ENCODE data around the gene TMEM19. TPM values are rescaled to one million over a fixed set of nuclear protein-coding genes. Genes with fewer than 3 reads are reported as not detected.

TMEM19 gene
- total RNA-seq, 1 experiment from 2014 or later: 17.3 TPM

DNA sequence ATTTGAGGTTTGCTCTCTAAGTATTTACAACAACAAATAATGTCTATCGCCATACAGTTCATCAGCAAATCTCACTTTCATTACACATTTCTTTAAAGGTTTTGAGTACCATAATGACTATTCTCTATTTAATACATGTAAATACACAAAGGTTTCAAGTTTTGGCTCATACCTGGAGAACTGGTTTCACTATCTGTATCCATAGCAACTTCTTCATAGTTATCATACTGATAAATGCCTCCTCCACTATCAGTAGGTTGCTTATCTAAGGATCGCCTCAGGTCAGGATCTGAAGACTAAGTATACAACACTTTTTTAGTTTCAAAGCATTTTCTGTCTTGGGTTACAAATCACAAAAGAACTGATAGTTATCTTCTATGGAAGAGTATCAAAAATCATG lies 43.6 kb upstream of the TMEM19 start:
- H3K23ac ChIP-seq (ENCODE audit: insufficient read length, low read depth, low read length): no peak overlapping the region
- H3K79me2 ChIP-seq (ENCODE audit: insufficient read depth, low read length): no peaks in the 10 kb centered on the region
- no peak overlapping the region for H3T11ph ChIP-seq (ENCODE audit: low read length)
- no peak overlapping the region for H2BK15ac ChIP-seq (ENCODE audit: low read depth, low read length)
- no peak overlapping the region for H2BK120ac ChIP-seq (ENCODE audit: low read depth, low read length, poor library complexity, severe bottlenecking)
- no peak overlapping the region for H3K4me2 ChIP-seq (ENCODE audit: insufficient read depth, insufficient read length, low read length)
- H2AK5ac ChIP-seq (ENCODE audit: insufficient read length, low read length): no peak overlapping the region
- no CpG with 5 or more reads among the region's 2 CpGs for WGBS (ENCODE audit: extremely low coverage, insufficient read length, low lambda C conversion rate)
- H4K91ac ChIP-seq (ENCODE audit: insufficient read length, low read depth, low read length): no peak overlapping the region
- TF ChIP-seq, protein P1, sequence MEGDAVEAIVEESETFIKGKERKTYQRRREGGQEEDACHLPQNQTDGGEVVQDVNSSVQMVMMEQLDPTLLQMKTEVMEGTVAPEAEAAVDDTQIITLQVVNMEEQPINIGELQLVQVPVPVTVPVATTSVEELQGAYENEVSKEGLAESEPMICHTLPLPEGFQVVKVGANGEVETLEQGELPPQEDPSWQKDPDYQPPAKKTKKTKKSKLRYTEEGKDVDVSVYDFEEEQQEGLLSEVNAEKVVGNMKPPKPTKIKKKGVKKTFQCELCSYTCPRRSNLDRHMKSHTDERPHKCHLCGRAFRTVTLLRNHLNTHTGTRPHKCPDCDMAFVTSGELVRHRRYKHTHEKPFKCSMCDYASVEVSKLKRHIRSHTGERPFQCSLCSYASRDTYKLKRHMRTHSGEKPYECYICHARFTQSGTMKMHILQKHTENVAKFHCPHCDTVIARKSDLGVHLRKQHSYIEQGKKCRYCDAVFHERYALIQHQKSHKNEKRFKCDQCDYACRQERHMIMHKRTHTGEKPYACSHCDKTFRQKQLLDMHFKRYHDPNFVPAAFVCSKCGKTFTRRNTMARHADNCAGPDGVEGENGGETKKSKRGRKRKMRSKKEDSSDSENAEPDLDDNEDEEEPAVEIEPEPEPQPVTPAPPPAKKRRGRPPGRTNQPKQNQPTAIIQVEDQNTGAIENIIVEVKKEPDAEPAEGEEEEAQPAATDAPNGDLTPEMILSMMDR (conservative IDR thresholded peaks at IDR 0.05): no peak
- Mint-ChIP-seq H3K36me3 (ENCODE audit: insufficient read depth in 1 of 3, low read depth in 3 of 3) (peaks cover 18 to 75% (median 51%) of the 10 kb centered on the region in 3 experiments; a peak in 6 of 7 replicates), H3K27me3 (ENCODE audit: low read depth) (no peaks in the 10 kb centered on the region), H3K4me3 (no peak overlapping the region), H3K27ac (no peak overlapping the region), H3K4me1 (no peaks in the 10 kb centered on the region), H3K9me3 (no peaks in the 10 kb centered on the region)
- H2BK12ac ChIP-seq (ENCODE audit: insufficient read length, low read depth, low read length): no peak overlapping the region
- no peaks in the 10 kb centered on the region for H3K27me3 ChIP-seq (ENCODE audit: insufficient read depth, low read length)
- no peaks in the 10 kb centered on the region for H3K4me1 ChIP-seq (ENCODE audit: insufficient read depth, low read length)
- H2AFZ ChIP-seq (ENCODE audit: low read length): no peak overlapping the region
- no peaks in the 10 kb centered on the region for H4K20me1 ChIP-seq (ENCODE audit: control insufficient read depth, insufficient read depth, insufficient read length)
- no peak overlapping the region for H3K14ac ChIP-seq (ENCODE audit: insufficient read depth, low read length)
- no peaks in the 10 kb centered on the region for H3K23me2 ChIP-seq (ENCODE audit: insufficient read length, low read depth, low read length, poor library complexity, severe bottlenecking)
- H2BK20ac ChIP-seq (ENCODE audit: low read depth, low read length, poor library complexity, severe bottlenecking): no peak overlapping the region
- no peaks in the 10 kb centered on the region for H3K9me3 ChIP-seq (ENCODE audit: control insufficient read depth, low read depth, low read length)
- H4K8ac ChIP-seq (replicated peaks; ENCODE audit: insufficient read length, low read depth, low read length): no peak overlapping the region
- H3K56ac ChIP-seq (ENCODE audit: insufficient read length, low read depth, low read length): no peak overlapping the region
- no peak overlapping the region for H2BK5ac ChIP-seq (ENCODE audit: insufficient read length, low read length)
- no peaks in the 10 kb centered on the region for H3K79me1 ChIP-seq (ENCODE audit: insufficient read depth, low read depth, low read length, poor library complexity, severe bottlenecking)
- H3K4ac ChIP-seq (ENCODE audit: low read depth, low read length): no peak overlapping the region
- H3K18ac ChIP-seq (ENCODE audit: insufficient read length, low read depth, low read length): no peak overlapping the region
- no peak overlapping the region for H3K27ac ChIP-seq (ENCODE audit: insufficient read length, low read depth, low read length)
- DNase-seq: no peak
- no peak overlapping the region for H3K9ac ChIP-seq (ENCODE audit: extremely low read depth, insufficient read length, low read length)
- no peak overlapping the region for H4K5ac ChIP-seq (ENCODE audit: insufficient read length, low read depth, low read length)
